ENCODE results near the gene MXRA8.

MXRA8 gene

GRCh38 chr1:1364266-1364665, 5.9 kb upstream of the MXRA8 start:
- no peaks in the 10 kb centered on the region for H3K79me2 ChIP-seq (ENCODE audit: low read length)
- DNase-seq: no peak
- no peaks in the 10 kb centered on the region for H3F3A ChIP-seq (ENCODE audit: insufficient read depth, low read length)
- H3K9me3 ChIP-seq (replicated peaks; ENCODE audit: insufficient read depth, low read length): no peaks in the 10 kb centered on the region
- H2AFZ ChIP-seq (ENCODE audit: low read length): no peak overlapping the region
- no peaks in the 10 kb centered on the region for H3K4me1 ChIP-seq (ENCODE audit: low read length)
- H3K9me2 ChIP-seq (replicated peaks; ENCODE audit: insufficient read depth, low read length): no peaks in the 10 kb centered on the region
- no peaks in the 10 kb centered on the region for H4K20me1 ChIP-seq (ENCODE audit: insufficient read depth, low read length)
- H3K27me3 ChIP-seq (replicated peaks; ENCODE audit: insufficient read depth, low read length): peaks cover 29% of the 10 kb centered on the region
- no peak overlapping the region for H3K27ac ChIP-seq (ENCODE audit: low read length)
- H3K4me3 ChIP-seq (ENCODE audit: low read length): no peak overlapping the region
- no peaks in the 10 kb centered on the region for H3K36me3 ChIP-seq (replicated peaks; ENCODE audit: insufficient read depth, low read length)
- no peak overlapping the region for H3K9ac ChIP-seq (ENCODE audit: low read length)
- no peak overlapping the region for H3K4me2 ChIP-seq (ENCODE audit: low read depth, low read length)
- no peak for TF ChIP-seq EZH2 (optimal IDR thresholded peaks at IDR 0.05; ENCODE audit: low read depth, low read length)
- TF ChIP-seq, protein P1, sequence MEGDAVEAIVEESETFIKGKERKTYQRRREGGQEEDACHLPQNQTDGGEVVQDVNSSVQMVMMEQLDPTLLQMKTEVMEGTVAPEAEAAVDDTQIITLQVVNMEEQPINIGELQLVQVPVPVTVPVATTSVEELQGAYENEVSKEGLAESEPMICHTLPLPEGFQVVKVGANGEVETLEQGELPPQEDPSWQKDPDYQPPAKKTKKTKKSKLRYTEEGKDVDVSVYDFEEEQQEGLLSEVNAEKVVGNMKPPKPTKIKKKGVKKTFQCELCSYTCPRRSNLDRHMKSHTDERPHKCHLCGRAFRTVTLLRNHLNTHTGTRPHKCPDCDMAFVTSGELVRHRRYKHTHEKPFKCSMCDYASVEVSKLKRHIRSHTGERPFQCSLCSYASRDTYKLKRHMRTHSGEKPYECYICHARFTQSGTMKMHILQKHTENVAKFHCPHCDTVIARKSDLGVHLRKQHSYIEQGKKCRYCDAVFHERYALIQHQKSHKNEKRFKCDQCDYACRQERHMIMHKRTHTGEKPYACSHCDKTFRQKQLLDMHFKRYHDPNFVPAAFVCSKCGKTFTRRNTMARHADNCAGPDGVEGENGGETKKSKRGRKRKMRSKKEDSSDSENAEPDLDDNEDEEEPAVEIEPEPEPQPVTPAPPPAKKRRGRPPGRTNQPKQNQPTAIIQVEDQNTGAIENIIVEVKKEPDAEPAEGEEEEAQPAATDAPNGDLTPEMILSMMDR (IDR thresholded peaks at IDR 0.05; ENCODE audit: low read length): no peak
- TF ChIP-seq EZH2phosphoT487 (IDR thresholded peaks at IDR 0.05; ENCODE audit: low read length): no peak

DNA sequence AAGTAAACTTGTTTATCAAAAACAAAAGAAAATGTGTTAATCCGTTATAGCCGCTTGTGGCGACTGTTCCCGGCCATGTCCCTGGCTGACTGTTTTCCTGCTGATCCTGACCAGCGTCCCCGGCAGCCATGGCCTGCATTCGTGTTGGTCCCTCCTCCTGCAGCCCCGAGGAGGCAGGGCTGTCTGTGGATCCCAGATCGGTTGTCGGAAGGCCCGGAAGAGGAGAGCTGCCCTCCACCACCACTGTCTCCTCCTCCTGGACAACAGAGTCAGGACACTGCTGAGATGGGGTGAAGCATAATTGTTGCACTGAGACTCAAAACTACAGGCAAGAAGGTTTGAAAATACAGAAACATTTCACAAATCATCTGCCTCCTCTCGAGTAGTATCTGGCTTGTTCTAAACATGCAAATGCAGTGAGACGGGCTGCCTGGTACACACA, 3.6 kb upstream of the MXRA8 start:
- H3K9me3 ChIP-seq (replicated peaks; ENCODE audit: insufficient read depth, low read length): no peaks in the 10 kb centered on the region
- H3K4me1 ChIP-seq (ENCODE audit: low read length): no peaks in the 10 kb centered on the region
- TF ChIP-seq, protein P1 (IDR thresholded peaks at IDR 0.05; ENCODE audit: low read length): no peak
- TF ChIP-seq EZH2 (optimal IDR thresholded peaks at IDR 0.05; ENCODE audit: low read depth, low read length) (no peak), EZH2phosphoT487 (IDR thresholded peaks at IDR 0.05; ENCODE audit: low read length) (no peak)
- H3K36me3 ChIP-seq (replicated peaks; ENCODE audit: insufficient read depth, low read length): no peaks in the 10 kb centered on the region
- H3F3A ChIP-seq (ENCODE audit: insufficient read depth, low read length): no peaks in the 10 kb centered on the region
- no peak overlapping the region for H3K9ac ChIP-seq (ENCODE audit: low read length)
- H3K79me2 ChIP-seq (ENCODE audit: low read length): no peaks in the 10 kb centered on the region
- H3K4me3 ChIP-seq (ENCODE audit: low read length): no peak overlapping the region
- H3K4me2 ChIP-seq (ENCODE audit: low read depth, low read length): no peak overlapping the region
- peaks cover 46% of the 10 kb centered on the region for H3K27me3 ChIP-seq (replicated peaks; ENCODE audit: insufficient read depth, low read length)
- H3K9me2 ChIP-seq (replicated peaks; ENCODE audit: insufficient read depth, low read length): no peaks in the 10 kb centered on the region
- no peak overlapping the region for H2AFZ ChIP-seq (ENCODE audit: low read length)
- no peaks in the 10 kb centered on the region for H4K20me1 ChIP-seq (ENCODE audit: insufficient read depth, low read length)
- H3K27ac ChIP-seq (ENCODE audit: low read length): no peak overlapping the region
- DNase-seq: no peak

- no peaks in the 10 kb centered on the region for H3K79me2 ChIP-seq (ENCODE audit: low read length)
- peaks cover 46% of the 10 kb centered on the region for H3K27me3 ChIP-seq (replicated peaks; ENCODE audit: insufficient read depth, low read length)
- H3K4me1 ChIP-seq (ENCODE audit: low read length): no peaks in the 10 kb centered on the region
- H3K9me3 ChIP-seq (replicated peaks; ENCODE audit: insufficient read depth, low read length): no peaks in the 10 kb centered on the region
- no peaks in the 10 kb centered on the region for H4K20me1 ChIP-seq (ENCODE audit: insufficient read depth, low read length)
- DNase-seq: no peak
- H3K9ac ChIP-seq (ENCODE audit: low read length): no peak overlapping the region
- no peak overlapping the region for H3K27ac ChIP-seq (ENCODE audit: low read length)
- no peak overlapping the region for H3K4me3 ChIP-seq (ENCODE audit: low read length)
- H3F3A ChIP-seq (ENCODE audit: insufficient read depth, low read length): no peaks in the 10 kb centered on the region
- H3K9me2 ChIP-seq (replicated peaks; ENCODE audit: insufficient read depth, low read length): no peaks in the 10 kb centered on the region
- H3K36me3 ChIP-seq (replicated peaks; ENCODE audit: insufficient read depth, low read length): no peaks in the 10 kb centered on the region
- no peak overlapping the region for H2AFZ ChIP-seq (ENCODE audit: low read length)
- no peak overlapping the region for H3K4me2 ChIP-seq (ENCODE audit: low read depth, low read length)
- TF ChIP-seq EZH2phosphoT487 (IDR thresholded peaks at IDR 0.05; ENCODE audit: low read length) (no peak), EZH2 (optimal IDR thresholded peaks at IDR 0.05; ENCODE audit: low read depth, low read length) (no peak)
- TF ChIP-seq, protein P1 (IDR thresholded peaks at IDR 0.05; ENCODE audit: low read length): no peak
Observed at GRCh38 chr1:1361233-1361981, 3.1 kb upstream of the MXRA8 start.
